ENCODE measurements around the gene CLEC2A. TPM values are rescaled to one million over a fixed set of nuclear protein-coding genes. Genes with fewer than 3 reads are reported as not detected.

CLEC2A gene
- total RNA-seq, 1 experiment from 2014 or later: 0.87 TPM

DNA sequence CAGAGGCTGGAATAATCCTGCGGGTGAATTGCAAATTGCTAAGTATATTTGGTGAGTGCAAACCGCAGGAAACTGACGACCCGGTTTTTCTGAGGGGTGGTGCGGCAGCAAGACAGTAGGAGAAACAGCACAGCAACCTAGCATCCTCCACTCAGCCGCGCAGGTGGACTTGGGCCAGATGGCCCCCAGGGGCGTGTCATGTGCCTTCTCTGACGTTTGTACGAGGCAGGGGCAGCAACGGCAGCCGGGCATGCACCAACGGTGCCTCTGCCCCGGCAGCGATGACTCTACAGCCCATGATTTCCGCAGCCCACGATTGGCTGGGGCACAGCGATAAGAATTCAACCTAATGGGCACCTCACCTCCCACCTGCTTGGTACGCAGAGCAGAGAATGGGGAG is 11.1 kb upstream of the CLEC2A start:
- Histone ChIP-seq H3K14ac (ENCODE audit: insufficient read depth, low read length) (no peak overlapping the region), H2AK5ac (ENCODE audit: insufficient read length, low read length) (no peak overlapping the region), H2AFZ (ENCODE audit: low read length) (no peak overlapping the region), H3K9me3 (ENCODE audit: control insufficient read depth, low read depth, low read length) (no peaks in the 10 kb centered on the region), H4K8ac (replicated peaks; ENCODE audit: insufficient read length, low read depth, low read length) (no peak overlapping the region), H4K20me1 (ENCODE audit: control insufficient read depth, insufficient read depth, insufficient read length) (no peaks in the 10 kb centered on the region), H3K27ac (ENCODE audit: insufficient read length, low read depth, low read length) (no peak overlapping the region), H2BK12ac (ENCODE audit: insufficient read length, low read depth, low read length) (no peak overlapping the region), H3K4ac (ENCODE audit: low read depth, low read length) (no peak overlapping the region), H3T11ph (ENCODE audit: low read length) (no peak overlapping the region), H3K79me2 (ENCODE audit: insufficient read depth, low read length) (no peaks in the 10 kb centered on the region), H2BK20ac (ENCODE audit: low read depth, low read length, poor library complexity, severe bottlenecking) (no peak overlapping the region), H3K56ac (ENCODE audit: insufficient read length, low read depth, low read length) (no peak overlapping the region), H3K23ac (ENCODE audit: insufficient read length, low read depth, low read length) (no peak overlapping the region), H3K27me3 (ENCODE audit: insufficient read depth, low read length) (no peaks in the 10 kb centered on the region), H3K79me1 (ENCODE audit: insufficient read depth, low read depth, low read length, poor library complexity, severe bottlenecking) (no peaks in the 10 kb centered on the region), H2BK5ac (ENCODE audit: insufficient read length, low read length) (no peak overlapping the region), H4K91ac (ENCODE audit: insufficient read length, low read depth, low read length) (no peak overlapping the region), H2BK15ac (ENCODE audit: low read depth, low read length) (no peak overlapping the region), H4K5ac (ENCODE audit: insufficient read length, low read depth, low read length) (no peak overlapping the region), H3K18ac (ENCODE audit: insufficient read length, low read depth, low read length) (no peak overlapping the region), H3K4me1 (ENCODE audit: insufficient read depth, low read length) (no peaks in the 10 kb centered on the region), H3K4me2 (ENCODE audit: insufficient read depth, insufficient read length, low read length) (no peak overlapping the region), H2BK120ac (ENCODE audit: low read depth, low read length, poor library complexity, severe bottlenecking) (no peak overlapping the region), H3K9ac (ENCODE audit: extremely low read depth, insufficient read length, low read length) (no peak overlapping the region), H3K23me2 (ENCODE audit: insufficient read length, low read depth, low read length, poor library complexity, severe bottlenecking) (no peaks in the 10 kb centered on the region)
- peaks cover 3 to 5% of the 10 kb centered on the region in 2 experiments; a peak in 3 of 4 replicates for H3K4me1 Mint-ChIP-seq
- TF ChIP-seq, protein P1, sequence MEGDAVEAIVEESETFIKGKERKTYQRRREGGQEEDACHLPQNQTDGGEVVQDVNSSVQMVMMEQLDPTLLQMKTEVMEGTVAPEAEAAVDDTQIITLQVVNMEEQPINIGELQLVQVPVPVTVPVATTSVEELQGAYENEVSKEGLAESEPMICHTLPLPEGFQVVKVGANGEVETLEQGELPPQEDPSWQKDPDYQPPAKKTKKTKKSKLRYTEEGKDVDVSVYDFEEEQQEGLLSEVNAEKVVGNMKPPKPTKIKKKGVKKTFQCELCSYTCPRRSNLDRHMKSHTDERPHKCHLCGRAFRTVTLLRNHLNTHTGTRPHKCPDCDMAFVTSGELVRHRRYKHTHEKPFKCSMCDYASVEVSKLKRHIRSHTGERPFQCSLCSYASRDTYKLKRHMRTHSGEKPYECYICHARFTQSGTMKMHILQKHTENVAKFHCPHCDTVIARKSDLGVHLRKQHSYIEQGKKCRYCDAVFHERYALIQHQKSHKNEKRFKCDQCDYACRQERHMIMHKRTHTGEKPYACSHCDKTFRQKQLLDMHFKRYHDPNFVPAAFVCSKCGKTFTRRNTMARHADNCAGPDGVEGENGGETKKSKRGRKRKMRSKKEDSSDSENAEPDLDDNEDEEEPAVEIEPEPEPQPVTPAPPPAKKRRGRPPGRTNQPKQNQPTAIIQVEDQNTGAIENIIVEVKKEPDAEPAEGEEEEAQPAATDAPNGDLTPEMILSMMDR (conservative IDR thresholded peaks at IDR 0.05): no peak
- H3K27me3 Mint-ChIP-seq (ENCODE audit: low read depth): no peaks in the 10 kb centered on the region
- H3K9me3 Mint-ChIP-seq: 0 out of 5 replicates have a peak, but pooled peaks cover 0 to 1% of the 10 kb centered on the region in 2 experiments
- H3K36me3 Mint-ChIP-seq (ENCODE audit: insufficient read depth in 1 of 3, low read depth in 3 of 3): no peaks in the 10 kb centered on the region; a peak in 1 of 7 replicates
- no peak overlapping the region for H3K4me3 Mint-ChIP-seq
- WGBS (ENCODE audit: extremely low coverage, insufficient read length, low lambda C conversion rate): no CpG with 5 or more reads among the region's 19 CpGs
- H3K27ac Mint-ChIP-seq: peak overlapping the region in 1 of 3 experiments; percentile 32; a peak in 1 of 7 replicates
- DNase-seq: peak; percentile 45

Measured in H9 (cell line).